MCF 10A (cell line): ENCODE data around the gene SLC24A3. TPM values are rescaled to one million over a fixed set of nuclear protein-coding genes. Genes with fewer than 3 reads are reported as not detected.

ENCODE experiments used
- BruUV-seq: library from RNA; stranded (reverse); fragments of 400-500 nt; replicated peaks from 2 replicates; lab custom pipeline; 2021; lab: Mats Ljungman, UMichigan
- CTCF ChIA-PET: fragments of 300-600 bp; sonication (Branson Sonifier 250); formaldehyde crosslinking; extraction: SDS; loops from one replicate; lab custom pipeline; 2021; ENCODE audit warnings: antibody characterized with exemption, inconsistent platforms; lab: Yijun Ruan, JAX
- POLR2A ChIA-PET: fragments of 300-600, 350-650 bp; sonication (Branson Sonifier 250); formaldehyde crosslinking; extraction: SDS; loops from one replicate; lab custom pipeline; 2020; ENCODE audit warnings: antibody characterized with exemption, inconsistent platforms; lab: Yijun Ruan, JAX
- DNase-seq: peaks from one replicate; pipeline ENCODE4 v3.0.0-alpha.2; 2018; ENCODE audit not compliant: unreplicated experiment
- H3K27ac Mint-ChIP-seq: one replicate; pipeline ENCODE4 v1.8.0; 2022; ENCODE audit warnings: mild to moderate bottlenecking, low read depth, mixed read lengths; ENCODE audit not compliant: unreplicated experiment
- H3K27me3 Mint-ChIP-seq: one replicate; pipeline ENCODE4 v1.8.0; 2022; ENCODE audit warnings: mixed read lengths; ENCODE audit not compliant: insufficient read depth, unreplicated experiment
- H3K36me3 Mint-ChIP-seq: one replicate; pipeline ENCODE4 v1.8.0; 2022; ENCODE audit warnings: mild to moderate bottlenecking, moderate library complexity, mixed read lengths; ENCODE audit not compliant: insufficient read depth, unreplicated experiment
- H3K4me1 Mint-ChIP-seq: one replicate; pipeline ENCODE4 v1.8.0; 2022; ENCODE audit warnings: mixed read lengths; ENCODE audit not compliant: insufficient read depth, unreplicated experiment
- H3K4me3 Mint-ChIP-seq: one replicate; pipeline ENCODE4 v1.8.0; 2022; ENCODE audit warnings: mild to moderate bottlenecking, moderate library complexity, mixed read lengths; ENCODE audit not compliant: unreplicated experiment
- H3K9me3 Mint-ChIP-seq: one replicate; pipeline ENCODE4 v1.8.0; 2022; ENCODE audit warnings: mixed read lengths; ENCODE audit not compliant: unreplicated experiment
- CTCF ChIP-seq: fragments of 200-600 bp; IDR thresholded peaks from one replicate; pipeline ENCODE4 v1.8.0; 2022; ENCODE audit warnings: antibody characterized with exemption, mild to moderate bottlenecking; ENCODE audit not compliant: unreplicated experiment
- intact Hi-C: fragments of 100-400 bp; cut with micrococcal nuclease; formaldehyde crosslinking; loops from 2 replicates; pipeline ENCODE4 v1.14.1; 2022
- total RNA-seq: library from RNA; stranded (reverse); gene quantifications from 2 replicates; pipeline ENCODE4 v1.2.3, GENCODE V29; 2022

Gene SLC24A3
- total RNA-seq, 1 experiment from 2014 or later: not detected

GRCh38 chr20:19431906-19432305 is 219.5 kb downstream of the SLC24A3 start:
- no peaks in the 10 kb centered on the region for H3K27me3 Mint-ChIP-seq
- ChIA-PET CTCF (interaction anchor here (0.7 kb wide), 1 partner anchor 72 kb away, joined by 3 read pairs; no protein-coding TSS in a partner anchor), POLR2A (no interaction called here)
- H3K27ac Mint-ChIP-seq: no peak overlapping the region
- no peaks in the 10 kb centered on the region for H3K36me3 Mint-ChIP-seq
- no peak for TF ChIP-seq CTCF
- H3K4me1 Mint-ChIP-seq: no peaks in the 10 kb centered on the region
- no peak overlapping the region for H3K4me3 Mint-ChIP-seq
- intact Hi-C loops: no loop called here
- DNase-seq: no peak
- H3K9me3 Mint-ChIP-seq: peaks cover 10% of the 10 kb centered on the region
- BruUV-seq: no TSS peak

GRCh38 chr20:19433371-19434350 is 221.2 kb downstream of the SLC24A3 start:
- BruUV-seq: no TSS peak
- no peak for TF ChIP-seq CTCF
- H3K36me3 Mint-ChIP-seq: no peaks in the 10 kb centered on the region
- no peaks in the 10 kb centered on the region for H3K27me3 Mint-ChIP-seq
- no peaks in the 10 kb centered on the region for H3K4me1 Mint-ChIP-seq
- intact Hi-C loops: no loop called here
- CTCF ChIA-PET: no interaction called here
- no peak overlapping the region for H3K4me3 Mint-ChIP-seq
- no peak for DNase-seq
- no peak overlapping the region for H3K27ac Mint-ChIP-seq
- POLR2A ChIA-PET: no interaction called here
- peaks cover 11% of the 10 kb centered on the region for H3K9me3 Mint-ChIP-seq

- DNase-seq: no peak
- H3K36me3 Mint-ChIP-seq: no peaks in the 10 kb centered on the region
- no TSS peak for BruUV-seq
- intact Hi-C loops: no loop called here
- H3K27ac Mint-ChIP-seq: no peak overlapping the region
- no peaks in the 10 kb centered on the region for H3K27me3 Mint-ChIP-seq
- POLR2A ChIA-PET: no interaction called here
- CTCF ChIA-PET: interaction anchor here (0.5 to 0.6 kb wide), 2 partner anchors 552 to 797 kb away, joined by 3 read pairs; no protein-coding TSS in a partner anchor
- no peak overlapping the region for H3K4me3 Mint-ChIP-seq
- H3K4me1 Mint-ChIP-seq: no peaks in the 10 kb centered on the region
- peaks cover 20% of the 10 kb centered on the region for H3K9me3 Mint-ChIP-seq
- no peak for TF ChIP-seq CTCF
Measured at GRCh38 chr20:19435316-19435715, 222.9 kb downstream of the SLC24A3 start.

- no peak overlapping the region for H3K27ac Mint-ChIP-seq
- H3K27me3 Mint-ChIP-seq: no peaks in the 10 kb centered on the region
- no peak for DNase-seq
- no peak for TF ChIP-seq CTCF
- H3K4me1 Mint-ChIP-seq: no peaks in the 10 kb centered on the region
- ChIA-PET POLR2A (no interaction called here), CTCF (interaction anchor here (0.5 to 0.9 kb wide), 3 partner anchors 8 to 797 kb away, joined by 3 read pairs; no protein-coding TSS in a partner anchor)
- no peak overlapping the region for H3K4me3 Mint-ChIP-seq
- H3K36me3 Mint-ChIP-seq: no peaks in the 10 kb centered on the region
- no TSS peak for BruUV-seq
- intact Hi-C loops: no loop called here
- peaks cover 25% of the 10 kb centered on the region for H3K9me3 Mint-ChIP-seq
Measured at GRCh38 chr20:19435821-19436220, 223.4 kb downstream of the SLC24A3 start.
